ENCODE measurements around the gene IFIT2.
"Not testable (repeated sequence)": the region's sequence is repeated elsewhere in the genome, so short reads cannot be mapped to it uniquely, and the experiment has no call there.

IFIT2 gene

DNA sequence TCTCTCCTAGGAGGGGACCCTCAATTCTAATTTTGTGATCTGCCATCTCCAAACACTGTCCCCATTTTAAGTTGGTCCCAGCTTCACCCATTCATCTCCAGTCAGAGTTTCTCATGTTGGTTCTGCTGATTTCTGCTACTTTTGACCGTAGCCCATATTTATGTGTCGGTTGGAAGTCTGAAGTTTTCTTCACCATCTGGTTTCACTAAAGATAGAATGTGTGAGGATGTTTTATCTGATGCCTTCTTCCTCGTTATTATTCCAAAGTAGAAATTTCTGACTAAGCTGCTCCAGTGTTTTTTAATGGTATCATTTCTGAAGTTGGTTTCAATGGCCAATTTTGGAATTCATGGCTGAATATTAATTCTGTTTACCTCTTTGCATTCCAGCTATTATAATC, 21.3 kb upstream of the IFIT2 start:
- no peak for DNase-seq (ENCODE audit: low read depth in 2 of 3, low spot score in 2 of 3)

- no peak for DNase-seq (ENCODE audit: low read depth in 2 of 3, low spot score in 2 of 3)
These were observed 20.0 kb upstream of the IFIT2 start for GRCh38 chr10:89281606-89282395.

- no peak for DNase-seq (ENCODE audit: low read depth in 2 of 3, low spot score in 2 of 3)
These were observed 18.6 kb upstream of the IFIT2 start for GRCh38 chr10:89283025-89283935.

DNA sequence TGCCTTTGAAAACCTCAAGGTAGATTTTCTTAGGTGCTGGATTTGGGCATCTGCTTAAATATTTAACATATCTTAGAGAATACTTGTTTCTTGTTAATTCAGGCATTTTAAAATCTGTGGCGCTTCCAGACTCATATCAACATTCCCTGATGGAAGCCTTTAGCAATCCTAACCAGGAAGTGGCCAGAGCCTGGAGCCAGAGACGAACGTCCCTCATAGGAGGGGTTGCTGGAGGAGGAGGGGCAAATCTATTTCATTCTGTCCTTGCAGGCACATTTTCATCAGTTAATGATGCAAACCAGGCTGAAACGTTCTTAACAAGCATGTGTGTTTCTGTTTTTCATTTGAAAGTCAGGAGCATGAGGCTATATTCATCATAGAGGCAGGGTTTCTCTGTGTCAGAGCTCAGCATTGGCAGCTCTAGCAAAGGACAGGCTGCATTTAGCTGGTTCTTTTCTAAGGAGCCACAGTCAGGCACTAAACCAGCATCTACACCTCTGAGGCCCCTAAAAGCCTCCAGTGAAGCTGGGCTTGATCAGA, 17.8 kb upstream of the IFIT2 start:
- DNase-seq (ENCODE audit: low read depth in 2 of 3, low spot score in 2 of 3): no peak

- not testable (repeated sequence) for DNase-seq (ENCODE audit: low read depth in 2 of 3, low spot score in 2 of 3)
These were observed 17.1 kb upstream of the IFIT2 start for GRCh38 chr10:89284711-89285110.

DNA sequence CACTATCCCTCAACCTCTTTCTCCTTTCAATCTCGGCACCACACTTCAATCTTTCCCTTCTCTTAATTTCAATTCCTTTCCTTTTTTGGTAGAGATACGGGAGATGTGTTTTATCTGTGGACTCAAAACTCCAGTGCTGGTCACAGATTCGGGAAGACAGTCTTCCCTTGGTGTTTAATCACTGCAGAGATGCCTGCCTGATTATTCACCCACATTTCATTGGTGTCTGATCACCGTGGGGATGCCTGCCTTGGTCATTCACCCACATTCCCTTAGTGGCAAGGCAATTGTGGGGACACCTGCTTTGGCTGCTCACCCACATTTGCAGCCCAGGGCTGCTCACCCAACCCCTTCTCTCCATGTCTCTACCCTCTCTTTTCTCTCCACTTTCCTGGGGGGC, 16.5 kb upstream of the IFIT2 start:
- not testable (repeated sequence) for DNase-seq (ENCODE audit: low read depth in 2 of 3, low spot score in 2 of 3)

GRCh38 chr10:89294721-89295239, 7.1 kb upstream of the IFIT2 start:
- DNase-seq (ENCODE audit: low read depth in 2 of 3, low spot score in 2 of 3): no peak

DNA sequence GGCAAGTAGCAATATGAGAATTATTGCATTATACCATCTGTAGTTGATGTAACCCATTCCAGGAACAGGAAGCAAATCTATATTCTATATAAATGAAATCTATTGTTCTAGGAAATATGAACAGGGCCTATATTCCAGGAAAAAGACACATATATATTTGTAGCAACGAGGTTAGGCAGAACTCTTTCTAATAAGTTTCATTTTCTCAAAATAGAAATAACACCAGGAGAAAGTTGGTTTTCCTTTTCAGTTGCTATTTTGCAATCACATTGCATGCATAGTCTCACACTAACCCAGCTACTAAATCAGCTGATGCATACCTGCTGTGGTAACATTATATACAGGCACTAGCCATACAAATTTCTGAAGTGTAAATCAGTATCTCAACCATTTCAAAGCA, 6.2 kb upstream of the IFIT2 start:
- DNase-seq (ENCODE audit: low read depth in 2 of 3, low spot score in 2 of 3): no peak

- DNase-seq (ENCODE audit: low read depth in 2 of 3, low spot score in 2 of 3): no peak
These were observed 5.6 kb upstream of the IFIT2 start for GRCh38 chr10:89296220-89296648.

DNA sequence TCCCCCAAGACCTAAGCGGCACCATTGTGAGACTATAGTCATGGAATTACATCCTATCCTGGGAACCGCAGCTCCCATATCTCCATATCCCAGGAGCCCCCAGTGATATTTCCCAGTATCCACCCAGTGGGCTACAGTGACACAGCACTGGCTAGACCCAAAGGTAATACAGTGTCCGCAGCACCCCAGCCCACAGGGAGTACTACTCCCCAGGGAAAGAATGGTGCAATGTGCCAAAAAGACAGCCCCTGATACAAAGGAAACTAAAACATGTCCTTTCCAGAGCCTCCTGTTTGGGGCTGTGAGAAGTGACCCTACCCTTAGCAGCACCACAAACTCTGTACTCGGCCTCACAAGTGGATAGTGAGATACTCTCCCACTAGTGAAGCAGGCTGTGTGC, 4.5 kb upstream of the IFIT2 start:
- DNase-seq (ENCODE audit: low read depth in 2 of 3, low spot score in 2 of 3): no peak

DNA sequence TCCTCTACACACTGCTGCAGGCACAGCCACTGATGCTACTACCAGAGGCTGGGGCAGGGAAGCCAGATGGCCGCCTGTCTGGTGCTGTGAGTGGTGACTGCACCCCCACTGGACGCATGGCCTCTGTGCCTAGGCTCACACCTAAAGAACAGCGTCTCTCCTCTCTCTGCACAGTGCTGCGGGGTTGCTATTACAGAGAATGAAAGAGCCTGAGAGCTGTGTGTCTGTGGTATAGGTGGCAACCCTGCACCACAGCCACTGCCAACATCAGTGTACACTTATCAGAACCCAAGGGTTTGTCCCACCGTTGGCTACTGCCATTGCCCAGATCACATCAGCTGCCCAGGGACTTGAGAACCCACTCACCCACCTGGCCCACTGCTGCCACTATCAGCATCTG, 4.1 kb upstream of the IFIT2 start:
- no peak for DNase-seq (ENCODE audit: low read depth in 2 of 3, low spot score in 2 of 3)

- DNase-seq (ENCODE audit: low read depth in 2 of 3, low spot score in 2 of 3): no peak
These were observed 2.8 kb upstream of the IFIT2 start for GRCh38 chr10:89299031-89299430.

DNA sequence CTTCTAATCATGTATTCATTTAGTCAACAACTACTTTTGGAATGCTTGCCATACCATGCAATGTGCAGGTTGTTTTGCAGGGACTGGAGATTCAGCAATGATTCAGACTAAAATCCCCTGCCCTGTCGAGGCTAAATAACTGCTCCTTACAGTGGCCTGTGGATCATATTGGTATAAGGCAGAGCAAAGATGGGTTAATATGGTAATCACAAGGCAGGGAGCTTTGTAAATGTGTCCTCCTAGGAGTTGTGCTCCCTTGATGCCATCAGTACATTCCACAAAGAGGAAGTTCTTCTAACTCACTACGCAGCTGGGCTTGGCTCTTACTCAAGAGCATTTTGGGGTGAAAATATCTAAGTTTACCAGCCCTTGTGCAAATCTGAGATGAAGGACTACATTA, 614 bp upstream of the IFIT2 start:
- no peak for DNase-seq (ENCODE audit: low read depth in 2 of 3, low spot score in 2 of 3)

GRCh38 chr10:89302625-89303024, 779 bp downstream of the IFIT2 start:
- DNase-seq (ENCODE audit: low read depth in 2 of 3, low spot score in 2 of 3): no peak

DNA sequence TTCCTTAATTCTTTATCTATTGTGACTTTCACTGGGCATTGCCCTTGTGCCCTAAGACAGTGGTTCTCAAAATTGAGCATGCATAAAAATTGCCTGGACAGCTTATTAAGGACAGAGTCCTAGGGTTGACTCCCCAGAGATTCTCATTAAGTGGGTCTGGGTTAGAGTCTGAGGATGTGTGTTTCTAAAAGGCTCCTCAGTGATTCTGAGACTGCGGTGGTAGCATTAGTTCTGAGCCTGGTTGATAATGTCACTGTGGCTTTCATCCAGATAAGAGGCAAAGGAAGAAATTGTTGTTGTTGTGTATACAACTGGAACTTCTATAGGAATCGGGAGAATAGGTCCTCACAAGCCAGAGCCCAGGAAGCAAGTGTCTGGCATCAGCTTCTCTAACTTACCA, 1.3 kb downstream of the IFIT2 start:
- DNase-seq (ENCODE audit: low read depth in 2 of 3, low spot score in 2 of 3): no peak

GRCh38 chr10:89304026-89304425, 2.2 kb downstream of the IFIT2 start:
- DNase-seq (ENCODE audit: low read depth in 2 of 3, low spot score in 2 of 3): no peak

DNA sequence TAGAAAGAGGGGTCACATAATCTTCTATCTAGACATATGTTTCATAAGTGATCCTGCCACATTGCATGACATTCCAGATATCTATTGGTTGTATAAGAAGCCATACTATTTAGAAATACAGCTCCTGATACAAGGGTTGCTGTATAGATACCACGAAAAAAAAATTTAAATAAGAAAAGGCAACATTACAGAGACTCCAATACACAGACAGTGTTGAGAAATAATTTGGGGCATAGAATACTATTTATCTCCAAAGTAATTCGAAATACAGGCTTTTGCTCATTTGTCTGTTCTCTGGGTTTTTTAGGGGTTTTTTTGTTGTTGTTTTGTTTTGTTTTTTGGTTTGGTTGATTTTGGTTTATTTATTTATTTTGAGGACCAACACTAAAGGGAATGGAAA, 2.6 kb downstream of the IFIT2 start:
- no peak for DNase-seq (ENCODE audit: low read depth in 2 of 3, low spot score in 2 of 3)

DNA sequence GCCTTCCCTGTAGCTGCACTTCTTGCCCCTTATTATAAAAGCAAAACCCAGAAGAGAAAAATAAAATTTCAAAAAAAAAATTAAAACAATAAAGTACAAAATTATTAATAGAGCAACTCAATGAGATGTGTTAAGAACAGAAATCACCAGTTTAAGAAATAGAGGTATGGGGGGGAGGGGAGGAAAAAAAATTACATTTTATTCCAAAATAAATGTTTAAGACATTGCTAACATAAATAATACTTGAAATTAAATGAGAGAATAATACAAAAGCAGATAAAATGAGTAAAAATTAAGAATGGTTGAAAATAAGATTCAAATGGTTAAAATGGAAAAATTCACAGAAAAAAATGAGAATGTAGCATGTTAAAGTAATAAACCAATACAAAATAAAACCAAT, 3.1 kb downstream of the IFIT2 start:
- DNase-seq (ENCODE audit: low read depth in 2 of 3, low spot score in 2 of 3): no peak

DNA sequence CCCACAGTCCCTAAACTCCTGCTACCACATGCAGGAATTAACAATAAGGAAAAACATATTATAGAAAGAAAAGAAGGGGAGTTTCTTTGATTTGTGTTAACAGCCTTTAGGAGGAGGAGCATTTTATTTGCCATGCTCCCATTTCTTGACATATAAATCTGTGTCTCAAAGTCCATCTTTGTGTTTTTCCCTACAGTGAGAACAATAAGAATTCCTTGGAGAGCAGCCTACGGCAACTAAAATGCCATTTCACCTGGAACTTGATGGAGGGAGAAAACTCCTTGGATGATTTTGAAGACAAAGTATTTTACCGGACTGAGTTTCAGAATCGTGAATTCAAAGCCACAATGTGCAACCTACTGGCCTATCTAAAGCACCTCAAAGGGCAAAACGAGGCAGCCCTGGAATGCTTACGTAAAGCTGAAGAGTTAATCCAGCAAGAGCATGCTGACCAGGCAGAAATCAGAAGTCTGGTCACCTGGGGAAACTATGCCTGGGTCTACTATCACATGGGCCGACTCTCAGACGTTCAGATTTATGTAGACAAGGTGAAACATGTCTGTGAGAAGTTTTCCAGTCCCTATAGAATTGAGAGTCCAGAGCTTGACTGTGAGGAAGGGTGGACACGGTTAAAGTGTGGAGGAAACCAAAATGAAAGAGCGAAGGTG, 4.1 kb downstream of the IFIT2 start:
- no peak for DNase-seq (ENCODE audit: low read depth in 2 of 3, low spot score in 2 of 3)

- DNase-seq (ENCODE audit: low read depth in 2 of 3, low spot score in 2 of 3): no peak
These were observed 4.8 kb downstream of the IFIT2 start for GRCh38 chr10:89306434-89307268.

DNA sequence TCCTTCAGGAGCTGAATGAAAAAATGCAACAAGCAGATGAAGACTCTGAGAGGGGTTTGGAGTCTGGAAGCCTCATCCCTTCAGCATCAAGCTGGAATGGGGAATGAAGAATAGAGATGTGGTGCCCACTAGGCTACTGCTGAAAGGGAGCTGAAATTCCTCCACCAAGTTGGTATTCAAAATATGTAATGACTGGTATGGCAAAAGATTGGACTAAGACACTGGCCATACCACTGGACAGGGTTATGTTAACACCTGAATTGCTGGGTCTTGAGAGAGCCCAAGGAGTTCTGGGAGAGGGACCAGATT, 5.4 kb downstream of the IFIT2 start:
- DNase-seq (ENCODE audit: low read depth in 2 of 3, low spot score in 2 of 3): no peak
